Cardiac fibroblast (primary cell): Measurements from ENCODE around the gene ZNF678.
"Not testable (repeated sequence)": the region's sequence is repeated elsewhere in the genome, so short reads cannot be mapped to it uniquely, and the experiment has no call there.

Experiments used
- DNase-seq, 2 donors: peaks; one replicate each; pipeline versions ENCODE4 v3.0.0 to v3.0.0-alpha.2; 2010; ENCODE audit warnings: low read depth in 2 of 2
- H3K4me3 ChIP-seq, 2 donors: replicated peaks in 1 of 2; 1 replicate in 1 of 2; 2 replicates in 1 of 2; pipeline ENCODE4 v1.5.1; 2011; ENCODE audit warnings: low read depth in 2 of 2, low read length in 2 of 2, mild to moderate bottlenecking in 2 of 2, moderate library complexity in 1 of 2
- CTCF ChIP-seq: IDR thresholded peaks from one replicate; pipeline ENCODE4 v1.5.1; 2011; ENCODE audit warnings: low read depth, mild to moderate bottlenecking, low read length, inconsistent platforms

Gene ZNF678

GRCh38 chr1:227604446-227604845, 41.1 kb downstream of the ZNF678 start:
- TF ChIP-seq CTCF, result no peak
- peak in 1 of 2 donors; percentile 61 for DNase-seq
- no peak overlapping the region for H3K4me3 ChIP-seq

GRCh38 chr1:227606271-227606670, 42.9 kb downstream of the ZNF678 start:
- DNase-seq, result peak; percentile 33 to 40
- not testable (repeated sequence) for H3K4me3 ChIP-seq

GRCh38 chr1:227607336-227607898, 44.1 kb downstream of the ZNF678 start:
- no peak overlapping the region for H3K4me3 ChIP-seq
- TF ChIP-seq CTCF, result no peak
- DNase-seq, result no peak

- H3K4me3 ChIP-seq, result no peak overlapping the region
- DNase-seq, result no peak
- TF ChIP-seq CTCF, result no peak
Observed at GRCh38 chr1:227612658-227613057, 49.3 kb downstream of the ZNF678 start.

GRCh38 chr1:227613526-227613925, 50.2 kb downstream of the ZNF678 start:
- TF ChIP-seq CTCF, result no peak
- no peak overlapping the region for H3K4me3 ChIP-seq
- no peak for DNase-seq

GRCh38 chr1:227621211-227621610, 57.9 kb downstream of the ZNF678 start:
- TF ChIP-seq CTCF, result no peak

GRCh38 chr1:227622739-227623475, 59.6 kb downstream of the ZNF678 start:
- DNase-seq, result no peak
- no peak overlapping the region for H3K4me3 ChIP-seq
- no peak for TF ChIP-seq CTCF

More at GRCh38 chr1:227621211-227621610, 57.9 kb downstream of the ZNF678 start:
- DNase-seq, result peak in 1 of 2 donors; percentile 12
- no peak overlapping the region for H3K4me3 ChIP-seq
